ENCODE measurements around the gene C11orf16.
"Not testable (repeated sequence)": the region's sequence is repeated elsewhere in the genome, so short reads cannot be mapped to it uniquely, and the experiment has no call there.

Gene C11orf16

GRCh38 chr11:8891185-8891584, 41.6 kb downstream of the C11orf16 start:
- DNase-seq (ENCODE audit: low spot score): not testable (repeated sequence)

- DNase-seq (ENCODE audit: low spot score): no peak
These were observed 46.4 kb downstream of the C11orf16 start for GRCh38 chr11:8886322-8886721.

DNA sequence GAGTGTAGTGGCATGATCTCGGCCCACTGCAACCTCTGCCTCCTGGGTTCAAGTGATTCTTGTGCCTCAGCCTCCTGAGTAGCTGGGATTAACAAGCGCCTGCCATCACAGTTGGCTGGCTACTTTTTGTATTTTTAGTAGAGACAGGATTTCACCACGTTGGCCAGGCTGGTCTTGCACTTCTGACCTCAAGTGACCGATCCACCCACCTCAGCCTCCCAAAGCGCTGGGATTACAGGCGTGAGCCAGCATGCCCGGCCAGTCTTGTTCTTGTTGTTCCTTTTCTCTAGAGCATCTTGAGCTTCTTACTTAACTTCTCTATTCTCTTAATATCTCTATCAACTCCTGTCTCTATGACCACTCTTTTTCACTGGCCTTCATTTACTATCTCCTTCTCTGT, 51.2 kb downstream of the C11orf16 start:
- not testable (repeated sequence) for DNase-seq (ENCODE audit: low spot score)

DNA sequence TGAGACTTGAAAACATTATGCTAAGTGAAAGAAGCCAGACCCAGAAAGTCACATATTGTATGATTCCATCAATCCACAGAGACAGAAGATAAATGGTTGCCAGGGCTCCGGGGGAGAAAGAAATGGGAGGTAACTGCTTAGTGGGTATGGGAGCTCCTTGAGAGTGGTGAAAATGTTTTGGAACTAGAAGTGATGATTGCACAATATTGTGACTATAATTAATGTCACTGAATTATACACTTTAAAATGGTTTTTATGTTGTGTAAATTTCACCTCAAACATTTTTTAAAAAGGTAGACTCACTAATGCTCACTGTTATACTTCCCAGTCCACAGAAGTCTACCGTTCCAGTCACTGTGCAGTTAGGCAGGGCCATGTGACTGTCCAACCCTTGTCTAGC, 54.0 kb downstream of the C11orf16 start:
- DNase-seq (ENCODE audit: low spot score): no peak

DNA sequence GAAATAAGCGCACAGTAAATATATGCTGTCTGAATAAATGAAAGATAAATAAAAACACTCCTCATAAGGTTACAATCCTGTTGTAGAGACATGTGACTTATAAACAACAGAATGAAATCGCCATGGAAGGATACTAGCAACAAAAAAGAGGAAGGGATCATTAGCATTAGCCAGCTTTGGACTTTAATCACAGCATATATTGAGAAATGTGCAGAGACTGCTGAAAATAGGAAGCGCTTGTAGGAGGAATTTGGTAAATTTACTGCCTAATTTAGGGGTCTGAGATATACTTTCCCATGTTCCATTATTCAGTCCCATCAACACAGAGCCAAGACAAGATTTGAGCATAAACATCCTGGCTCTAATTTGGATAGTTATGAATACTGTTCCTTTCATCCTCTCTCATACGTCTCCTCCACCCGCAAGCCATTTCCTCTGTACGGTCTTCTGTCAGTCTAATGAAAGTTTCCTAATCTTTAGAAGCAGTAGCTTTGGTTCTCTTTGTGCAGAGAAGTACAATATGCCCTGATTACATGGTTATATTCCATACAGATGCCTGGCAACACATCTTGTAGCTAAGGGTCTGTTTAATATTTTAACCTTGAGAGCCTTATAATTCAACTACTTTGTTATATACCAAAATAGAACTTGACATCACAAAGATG, 58.9 kb downstream of the C11orf16 start:
- no peak for DNase-seq (ENCODE audit: low spot score)

DNA sequence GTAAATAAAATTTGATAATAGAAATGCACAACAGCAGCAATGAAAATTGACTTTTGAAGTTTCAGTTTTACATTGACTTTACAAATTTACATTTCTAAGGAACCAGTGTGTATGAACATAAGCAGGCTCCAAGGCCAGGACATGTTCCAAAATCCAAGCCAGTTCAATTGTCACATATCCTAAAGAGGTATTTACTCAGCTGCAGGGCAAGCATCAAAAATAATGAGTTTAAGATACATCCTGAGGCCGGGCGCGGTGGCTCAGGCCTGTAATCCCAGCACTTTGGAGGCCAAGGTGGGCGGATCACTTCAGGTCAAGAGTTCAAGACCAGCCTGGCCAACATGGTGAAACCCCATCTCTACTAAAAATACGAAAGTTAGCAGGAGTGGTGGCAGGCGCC, 60.8 kb downstream of the C11orf16 start:
- no peak for DNase-seq (ENCODE audit: low spot score)

DNA sequence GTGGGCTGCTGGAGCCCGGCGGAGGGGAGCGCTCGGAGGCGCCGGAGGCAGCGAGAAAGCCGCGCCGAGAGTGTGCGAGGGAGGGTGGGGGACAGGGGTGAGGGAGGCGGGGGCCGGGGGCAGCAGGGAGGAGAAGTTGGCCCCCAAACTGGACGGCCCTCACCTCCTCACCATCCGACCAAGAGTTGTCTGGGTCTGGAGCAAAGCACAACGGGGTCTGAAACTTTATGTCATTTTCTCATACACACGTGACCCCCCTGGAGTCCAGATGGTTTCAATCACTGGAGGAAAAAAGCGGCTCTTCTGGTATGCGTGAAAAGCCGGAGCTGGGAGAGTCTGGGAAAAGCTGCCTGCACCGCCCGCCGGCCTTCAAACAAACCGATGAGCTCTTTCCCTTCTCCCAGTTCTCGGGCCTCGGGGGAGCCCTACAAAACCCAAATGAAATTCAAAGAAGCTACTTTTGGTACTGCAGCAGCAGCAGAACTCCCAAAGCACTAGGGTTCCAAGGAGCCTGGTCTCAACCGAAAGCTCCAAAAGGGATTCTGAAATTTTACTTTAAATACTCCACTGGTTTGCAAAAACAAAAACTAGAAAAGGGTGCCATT, 61.5 kb downstream of the C11orf16 start:
- peak; percentile 91 for DNase-seq (ENCODE audit: low spot score)

- DNase-seq (ENCODE audit: low spot score): no peak
These were observed 62.2 kb downstream of the C11orf16 start for GRCh38 chr11:8870411-8871170.

All from left forelimb (tissue), 1 donor.